Heart left ventricle (tissue), 16 donors: ENCODE data around the gene SH2D3C. TPM values are rescaled to one million over a fixed set of nuclear protein-coding genes. Genes with fewer than 3 reads are reported as not detected.

Experiments
- ATAC-seq, 4 donors: fragments of 200-7000 bp; cut with Tn5 transposase; one replicate each; pipeline ENCODE4 v1.9.1; 2020 to 2022; ENCODE audit warnings: moderate library complexity in 4 of 4, mild to moderate bottlenecking in 3 of 4, moderate number of reproducible peaks in 1 of 4
- DNase-seq, 5 donors: peaks; one replicate each; pipeline ENCODE4 v3.0.0-alpha.2; 2020
- H3K27ac ChIP-seq, 12 donors: fragments of 200-600 bp; sonication (generic) in 4 of 12; one replicate each; pipeline versions ENCODE4 v1.5.0 to v1.8.0; 2016 to 2022; ENCODE audit warnings: mild to moderate bottlenecking in 2 of 12
- H3K27me3 ChIP-seq, 9 donors: fragments of 200-600 bp; sonication (generic) in 2 of 9; one replicate each; pipeline versions ENCODE4 v1.5.1 to v1.8.0; 2016 to 2022; ENCODE audit warnings: mild to moderate bottlenecking in 3 of 9
- H3K36me3 ChIP-seq, 9 donors: fragments of 200-600 bp; sonication (generic) in 2 of 9; one replicate each; pipeline versions ENCODE4 v1.5.0 to v1.8.0; 2018 to 2022; ENCODE audit warnings: mild to moderate bottlenecking in 2 of 9
- H3K4me1 ChIP-seq, 12 donors: fragments of 200-600 bp; sonication (generic) in 4 of 12; one replicate each; pipeline versions ENCODE4 v1.5.0 to v1.8.0; 2016 to 2022; ENCODE audit warnings: mild to moderate bottlenecking in 3 of 12
- H3K4me3 ChIP-seq, 12 donors: fragments of 200-600 bp; sonication (generic) in 4 of 12; one replicate each; pipeline versions ENCODE4 v1.5.0 to v1.8.0; 2017 to 2022; ENCODE audit warnings: mild to moderate bottlenecking in 9 of 12, moderate library complexity in 4 of 12
- H3K9me3 ChIP-seq, 12 donors: fragments of 200-600 bp; sonication (generic) in 4 of 12; one replicate each; pipeline versions ENCODE4 v1.5.0 to v1.8.0; 2016 to 2022; ENCODE audit warnings: mild to moderate bottlenecking in 1 of 12
- CTCF ChIP-seq, 12 donors: fragments of 200-600 bp; sonication (generic) in 4 of 12; IDR thresholded peaks; one replicate each; pipeline versions ENCODE4 v1.5.0 to v1.8.0; 2018 to 2022; ENCODE audit warnings: antibody characterized with exemption in 12 of 12, mild to moderate bottlenecking in 5 of 12
- POLR2A ChIP-seq, 2 donors: fragments of 450-650 bp; IDR thresholded peaks; one replicate each; pipeline ENCODE4 v1.6.1; 2017; ENCODE audit warnings: antibody characterized with exemption in 2 of 2, mild to moderate bottlenecking in 2 of 2, moderate library complexity in 2 of 2
- WGBS, 4 donors: extraction: QIAGEN DNeasy Blood & Tissue Kit in 2 of 4; methylation state at CpG; one replicate each; pipeline versions ENCODE4 v1.1.5 to v1.1.7; 2013 to 2018; 5-methylcytosine and 5-hydroxymethylcytosine counted together
- intact Hi-C, 10 donors: fragments of 100-400 bp; cut with DNase I; formaldehyde crosslinking; loops; one replicate each; pipeline versions ENCODE4 v1.11.1 to v1.14.2; 2022
- polyA plus RNA-seq, 2 donors: library from polyadenylated mRNA; stranded (reverse); fragments of 200-250 nt; gene quantifications; one replicate each; pipeline ENCODE4 v1.2.3, GENCODE V29; 2013
- total RNA-seq, 9 donors: library from RNA; depleted of rRNA in 2 of 9; stranded (reverse); fragments of >200 nt in 2 of 9; fragmentation: NEBNext Ultra II Directional in 3 of 9; extraction: Animal tissue kit (Norgen Biotek cat#: 25700) in 3 of 9; gene quantifications; one replicate each; pipeline versions ENCODE4 v1.1.0 to v1.2.4, GENCODE V29; 2016 to 2023
- donor health status: ischemic (EF 13 %, LVEDD 7.1; RV severe dilation, severe dysfunction).
- donor health status: healthy with polysubstance abuse.
- donor health status: DM: no; HTN: yes; CAD: no.
- donor health status: DM: no; HTN: no; CAD: no.
- donor health status: ischemic (EF 25% LVEDD 6.9; RV normal size, moderate dysfunction).
- donor health status: ischemic (EF 25% LVEDD 5.7; RV mildly dilated, moderate dysfunction).
- donor health status: healthy.
- donor health status: DM: yes; HTN: yes; CAD: no.
- donor health status: ischemic (EF 35%, LVEDD 5.7; RV mildly dilated, moderate dysfunction).
- donor health status: nonischemic (EF 11% LVEDD 7.7; RV severe dilation, severe dysfunction).
- donor health status: DM: yes; HTN: yes; CAD: no.
- donor health status: PGD.
- donor health status: ischemic (EF 29% LVEDD 5.4; RV normal size, mild dysfunction).
- donor health status: nonischemic (EF 23%, LVEDD 6.1; RV moderate dilation, normal function).

SH2D3C gene
- total and polyA plus RNA-seq, 11 donors, result 13.7 to 38.9 (median 21.0) TPM

GRCh38 chr9:127724012-127724411 is 54.5 kb downstream of the SH2D3C start:
- peak overlapping the region in 4 of 12 donors; percentile 1 to 10 (median 8) for H3K4me3 ChIP-seq
- peaks cover 0 to 12% (median 7%) of the 10 kb centered on the region in 12 donors for H3K4me1 ChIP-seq
- ATAC-seq, result peak in 3 of 4 donors; percentile 48 to 75 (median 59)
- peak overlapping the region in 5 of 12 donors; percentile 3 to 48 (median 38) for H3K27ac ChIP-seq
- no peaks in the 10 kb centered on the region for H3K9me3 ChIP-seq
- peak in 2 of 5 donors; percentile 49 to 57 for DNase-seq
- TF ChIP-seq CTCF (IDR thresholded peaks at IDR 0.05), result no peak
- no peak for TF ChIP-seq POLR2A (IDR thresholded peaks at IDR 0.05)
- 34 to 46% (median 38%) methylated on average over 18 to 23 of the region's 23 CpGs for WGBS, 4 donors
- H3K36me3 ChIP-seq, result no peaks in the 10 kb centered on the region
- intact Hi-C loops, result loop anchor here in 1 of 10 donors (10.0 kb wide), 1 partner anchor 219 kb away; no protein-coding TSS in a partner anchor
- no peaks in the 10 kb centered on the region for H3K27me3 ChIP-seq

GRCh38 chr9:127723444-127723843 is 55.0 kb downstream of the SH2D3C start:
- H3K9me3 ChIP-seq, result no peaks in the 10 kb centered on the region

GRCh38 chr9:127723013-127723412 is 55.5 kb downstream of the SH2D3C start:
- WGBS, 4 donors, result 93 to 96% (median 94%) methylated on average over 11 to 13 of the region's 13 CpGs
- Histone ChIP-seq H3K27me3 (no peaks in the 10 kb centered on the region), H3K27ac (no peak overlapping the region), H3K9me3 (no peaks in the 10 kb centered on the region), H3K36me3 (no peaks in the 10 kb centered on the region), H3K4me1 (peaks cover 0 to 12% (median 7%) of the 10 kb centered on the region in 12 donors), H3K4me3 (no peak overlapping the region)
- intact Hi-C loops, result loop anchor here in 1 of 10 donors (10.0 kb wide), 1 partner anchor 218 kb away; no protein-coding TSS in a partner anchor
- no peak for TF ChIP-seq POLR2A (IDR thresholded peaks at IDR 0.05)
- TF ChIP-seq CTCF (IDR thresholded peaks at IDR 0.05), result no peak
- DNase-seq (peak in 1 of 5 donors; percentile 44), ATAC-seq (no peak)

More at GRCh38 chr9:127723444-127723843, 55.0 kb downstream of the SH2D3C start:
- Histone ChIP-seq H3K27me3 (no peaks in the 10 kb centered on the region), H3K36me3 (no peaks in the 10 kb centered on the region), H3K27ac (no peak overlapping the region), H3K4me3 (no peak overlapping the region), H3K4me1 (peaks cover 0 to 12% (median 7%) of the 10 kb centered on the region in 12 donors)
- 91 to 95% (median 93%) methylated on average over 5 of the region's 5 CpGs for WGBS, 4 donors
- ATAC-seq (peak in 1 of 4 donors; percentile 10), DNase-seq (no peak)
- TF ChIP-seq CTCF (IDR thresholded peaks at IDR 0.05) (no peak), POLR2A (IDR thresholded peaks at IDR 0.05) (no peak)
- intact Hi-C loops, result loop anchor here in 1 of 10 donors (10.0 kb wide), 1 partner anchor 219 kb away; no protein-coding TSS in a partner anchor

- Histone ChIP-seq H3K4me1 (peaks cover 0 to 15% (median 7%) of the 10 kb centered on the region in 12 donors), H3K4me3 (no peak overlapping the region), H3K27me3 (no peaks in the 10 kb centered on the region), H3K27ac (no peak overlapping the region), H3K9me3 (no peaks in the 10 kb centered on the region), H3K36me3 (no peaks in the 10 kb centered on the region)
- TF ChIP-seq CTCF (IDR thresholded peaks at IDR 0.05) (no peak), POLR2A (IDR thresholded peaks at IDR 0.05) (no peak)
- WGBS, 4 donors, result 77 to 83% (median 81%) methylated on average over 12 of the region's 12 CpGs
- peak in 1 of 5 donors; percentile 47 for DNase-seq
- ATAC-seq, result no peak
- intact Hi-C loops, result loop anchor here in 1 of 10 donors (10.0 kb wide), 1 partner anchor 217 kb away; no protein-coding TSS in a partner anchor
These were observed 56.3 kb downstream of the SH2D3C start for GRCh38 chr9:127722055-127722745.
